HL-60/S4 treated with retinoic acid at 250 ng/mL for 4 days and 3 days (cell line): ENCODE results near the gene BPGM.
"Not testable (repeated sequence)": the region's sequence is repeated elsewhere in the genome, so short reads cannot be mapped to it uniquely, and the experiment has no call there.

Experiments used
- in situ Hi-C: fragments of 300-500 bp; cut with MboI; formaldehyde crosslinking; loops from 2 replicates; pipeline ENCODE4 v1.7.0; 2022; ENCODE audit warnings: low sequenced_read_pairs

The BPGM gene

GRCh38 chr7:134660961-134661376, 14.3 kb downstream of the BPGM start:
- in situ Hi-C loops, result no loop called here

- in situ Hi-C loops, result no loop called here
Observed at GRCh38 chr7:134662166-134662870, 15.7 kb downstream of the BPGM start.

DNA sequence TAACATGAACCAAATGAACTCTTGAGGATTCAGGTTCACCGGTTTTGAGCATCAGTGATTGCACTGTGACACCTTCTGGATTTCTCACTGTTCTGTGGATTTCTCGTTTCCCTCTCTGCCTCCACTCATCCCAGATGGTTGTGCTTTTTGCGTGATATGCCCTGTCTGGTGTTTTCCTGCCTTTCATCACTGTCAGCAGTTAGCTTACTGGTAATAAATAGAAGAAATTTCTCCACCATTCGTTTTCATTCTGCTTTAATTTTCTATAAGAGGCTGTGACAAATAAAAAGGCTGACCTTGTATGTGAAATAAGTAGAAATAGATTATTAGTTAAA, 16.2 kb downstream of the BPGM start:
- in situ Hi-C loops, result no loop called here

DNA sequence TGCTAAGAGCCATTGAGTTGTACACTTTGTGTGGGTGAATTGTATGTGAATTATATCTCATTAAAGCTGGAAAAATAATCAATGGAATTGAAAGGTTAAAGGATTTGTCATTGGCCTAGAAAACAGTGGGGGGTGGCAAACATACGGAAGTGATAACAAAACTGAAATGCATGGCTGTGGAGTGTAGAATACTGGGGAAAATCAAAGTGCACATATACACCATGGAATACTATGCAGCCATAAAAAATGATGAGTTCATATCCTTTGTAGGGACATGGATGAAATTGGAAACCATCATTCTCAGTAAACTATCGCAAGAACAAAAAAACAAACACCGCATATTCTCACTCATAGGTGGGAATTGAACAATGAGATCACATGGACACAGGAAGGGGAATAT, 18.4 kb downstream of the BPGM start:
- in situ Hi-C loops, result not testable (repeated sequence)

DNA sequence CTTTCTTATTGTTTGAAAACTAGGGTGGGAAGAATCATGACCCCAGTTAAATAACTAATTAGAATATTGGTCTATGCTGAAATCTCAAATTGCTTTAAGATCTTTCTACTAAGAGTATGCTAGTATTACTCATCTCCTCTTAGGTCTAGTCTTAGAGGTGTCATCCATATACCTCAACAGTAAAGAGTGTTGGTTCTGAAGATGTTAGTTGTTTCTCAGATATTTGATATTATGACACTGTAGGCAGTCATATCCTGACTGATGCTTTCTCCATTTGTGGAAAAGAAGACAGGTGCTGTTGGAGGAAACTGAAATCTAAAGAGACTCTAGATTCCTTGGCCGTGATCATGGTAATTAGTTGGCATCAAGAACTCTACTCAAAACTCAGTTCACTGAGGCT, 21.2 kb downstream of the BPGM start:
- in situ Hi-C loops, result no loop called here

GRCh38 chr7:134669388-134669787, 22.7 kb downstream of the BPGM start:
- in situ Hi-C loops, result no loop called here

- in situ Hi-C loops, result no loop called here
Observed at GRCh38 chr7:134669845-134670373, 23.3 kb downstream of the BPGM start.

GRCh38 chr7:134671609-134672008, 25.0 kb downstream of the BPGM start:
- in situ Hi-C loops, result no loop called here

DNA sequence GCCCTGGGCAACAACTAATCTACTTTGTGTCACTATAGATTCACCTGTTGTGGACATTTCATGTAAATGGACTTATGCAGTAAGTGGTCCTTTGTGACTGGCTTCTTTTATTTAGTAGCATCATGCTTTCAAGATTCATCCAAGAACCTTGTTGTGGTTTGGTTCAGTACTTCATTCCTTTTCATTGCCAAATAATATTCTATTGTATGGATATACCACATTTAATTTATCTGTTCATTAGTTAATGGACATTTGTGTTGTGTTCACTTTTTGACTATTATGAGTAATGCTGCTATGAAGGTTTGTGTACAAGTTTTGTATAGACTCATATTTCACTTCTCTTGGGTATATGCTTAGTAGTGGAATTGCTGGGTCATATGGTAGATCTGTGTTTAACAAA, 27.8 kb downstream of the BPGM start:
- in situ Hi-C loops, result no loop called here

DNA sequence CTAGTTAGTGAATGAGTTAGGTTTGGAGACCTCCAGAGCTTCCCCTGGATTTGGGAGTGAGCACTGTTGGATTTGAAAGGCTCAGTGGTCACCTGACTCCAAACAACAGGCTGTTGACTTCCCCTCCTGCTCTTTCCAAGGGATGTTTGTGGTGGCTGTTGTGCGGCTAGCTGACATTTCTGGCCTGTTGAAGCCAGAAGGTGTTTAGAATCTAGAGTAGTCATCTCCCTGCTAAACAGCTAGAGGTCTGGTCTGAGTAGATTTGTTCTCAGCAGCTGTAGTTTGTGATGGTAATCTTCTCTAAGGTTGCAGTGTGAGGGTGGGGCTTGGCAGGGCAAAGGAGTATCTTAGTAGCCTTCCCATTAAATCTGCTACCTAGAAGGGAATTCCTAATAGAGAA, 30.1 kb downstream of the BPGM start:
- in situ Hi-C loops, result no loop called here

DNA sequence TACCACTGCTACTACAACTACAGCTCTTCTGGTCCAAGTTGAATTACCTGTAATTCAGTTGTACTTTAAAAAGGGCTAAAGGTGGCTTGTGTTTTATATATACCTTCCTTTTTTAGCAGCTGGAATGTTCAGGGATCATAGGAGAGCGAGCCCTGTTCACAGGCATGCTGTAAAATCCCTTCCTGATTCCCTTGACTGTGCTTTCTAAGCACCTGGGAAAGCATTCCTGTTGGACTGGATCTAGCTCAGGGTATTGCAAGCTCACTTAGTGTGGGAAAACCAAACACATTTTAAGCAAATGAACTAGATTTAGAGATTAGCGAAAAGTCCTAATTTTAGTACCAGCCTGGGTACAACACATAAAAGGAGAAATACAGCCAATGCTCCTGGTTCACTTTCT, 31.5 kb downstream of the BPGM start:
- in situ Hi-C loops, result no loop called here

- in situ Hi-C loops, result no loop called here
Observed at GRCh38 chr7:134679006-134679405, 32.4 kb downstream of the BPGM start.

DNA sequence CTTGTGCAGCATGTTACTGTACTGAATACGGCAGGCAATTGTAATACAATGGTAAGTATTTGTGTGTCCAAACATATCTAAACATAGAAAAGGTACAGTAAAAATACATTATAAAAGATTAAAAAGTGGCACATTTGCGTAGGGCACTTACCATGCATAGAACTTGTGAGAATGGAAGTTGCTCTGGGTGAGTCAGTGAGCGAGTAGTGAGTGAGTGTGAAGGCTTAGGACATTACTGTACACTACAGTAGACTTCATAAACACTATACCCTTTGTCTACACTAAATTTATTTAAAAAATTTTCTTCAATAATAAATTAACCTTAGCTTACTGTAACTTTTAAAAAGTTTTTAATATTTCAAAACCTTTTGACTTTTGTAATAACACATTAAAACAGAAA, 37.5 kb downstream of the BPGM start:
- in situ Hi-C loops, result no loop called here

DNA sequence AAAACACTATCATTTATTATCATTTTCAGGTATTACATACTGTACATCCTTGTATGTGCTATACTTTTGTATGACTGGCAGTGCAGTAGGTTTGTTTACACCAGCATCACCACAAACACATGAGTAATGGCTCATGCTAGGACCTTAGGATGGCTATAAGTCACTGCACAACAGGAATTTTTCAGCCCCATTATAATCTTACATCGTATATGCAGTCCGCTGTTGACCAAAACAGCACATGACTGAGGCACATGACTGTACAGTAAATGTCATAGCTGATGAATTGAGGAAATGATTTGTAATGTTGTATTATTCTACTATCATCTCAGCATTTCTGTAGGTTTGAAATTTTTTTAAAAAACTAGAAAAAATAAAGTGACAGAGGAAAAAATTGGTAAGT, 38.6 kb downstream of the BPGM start:
- in situ Hi-C loops, result no loop called here

DNA sequence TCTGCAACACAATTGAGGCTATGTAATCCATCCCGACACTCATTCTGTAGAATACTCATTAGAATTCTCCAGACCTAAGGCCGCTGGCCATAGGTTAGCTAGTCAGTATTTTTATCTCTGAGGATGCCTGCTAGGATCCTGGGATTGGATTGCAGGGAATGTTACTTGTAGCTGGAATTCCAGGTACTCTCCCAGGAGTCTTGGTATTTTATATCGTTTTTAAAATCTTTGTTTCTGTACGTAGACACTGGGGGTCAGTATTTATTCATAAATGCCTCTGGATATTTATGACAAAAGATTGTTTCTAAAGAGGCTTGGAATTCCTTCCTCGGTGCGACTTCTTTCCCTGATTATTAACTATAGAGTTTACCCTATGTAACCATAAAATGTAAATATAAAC, 40.1 kb downstream of the BPGM start:
- in situ Hi-C loops, result no loop called here

- in situ Hi-C loops, result not testable (repeated sequence)
Observed at GRCh38 chr7:134689550-134689949, 42.9 kb downstream of the BPGM start.

GRCh38 chr7:134690016-134690415, 43.4 kb downstream of the BPGM start:
- in situ Hi-C loops, result no loop called here

GRCh38 chr7:134690614-134691504, 44.2 kb downstream of the BPGM start:
- in situ Hi-C loops, result no loop called here

DNA sequence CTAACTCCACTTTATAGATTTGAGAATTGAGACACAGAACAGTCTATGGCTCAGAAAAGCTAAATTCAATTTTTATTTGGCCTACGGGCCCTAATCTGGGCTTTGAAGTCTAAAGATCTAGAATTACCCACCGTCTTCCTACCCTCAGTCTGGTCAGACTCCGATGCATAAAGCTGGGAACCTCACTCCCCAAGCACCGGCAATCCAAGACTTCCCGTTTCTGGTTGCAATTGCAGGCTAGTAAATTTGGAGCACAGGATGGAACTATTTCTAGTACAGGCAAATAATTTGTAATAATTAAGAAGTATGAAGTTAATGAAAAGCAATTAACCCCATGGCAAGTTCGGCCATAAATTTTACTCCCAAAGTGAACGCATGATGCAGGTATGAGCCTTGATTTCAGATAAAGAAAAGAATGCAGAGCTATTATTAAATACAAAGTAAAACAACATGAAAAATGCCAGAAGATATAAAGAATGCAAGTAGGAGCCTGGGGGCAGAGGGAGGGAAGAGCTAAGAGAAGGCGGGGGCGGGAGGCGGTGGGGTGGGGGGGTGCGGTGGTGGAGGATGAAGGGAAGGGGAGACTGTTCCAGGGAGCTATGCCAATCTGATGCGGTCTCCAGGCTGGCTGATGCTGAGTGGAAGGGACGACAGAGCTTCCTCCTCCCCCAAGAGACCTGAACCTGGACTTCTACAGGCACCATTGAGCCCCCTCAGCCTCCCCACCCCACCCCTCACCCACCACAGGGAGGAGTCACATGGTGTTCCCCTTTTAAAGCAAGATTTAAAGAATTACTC, 45.1 kb downstream of the BPGM start:
- in situ Hi-C loops, result no loop called here

DNA sequence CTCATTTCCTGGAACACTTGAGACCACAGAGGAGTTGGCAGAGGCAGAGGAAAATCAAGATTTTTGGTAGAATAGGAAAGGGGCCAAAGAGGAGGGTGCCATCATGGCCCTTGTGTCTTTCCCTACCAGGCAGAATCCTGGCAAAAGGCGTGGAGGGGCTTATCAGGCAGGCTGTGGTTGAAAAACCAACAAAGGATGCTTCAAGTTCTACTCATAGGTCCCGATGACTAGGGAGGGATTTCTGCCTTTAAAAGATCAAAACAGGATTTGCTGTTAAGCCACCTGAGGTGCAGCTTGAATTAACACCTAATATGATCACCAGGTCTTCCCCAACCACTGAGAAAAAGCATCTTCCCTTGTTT, 45.7 kb downstream of the BPGM start:
- in situ Hi-C loops, result no loop called here

DNA sequence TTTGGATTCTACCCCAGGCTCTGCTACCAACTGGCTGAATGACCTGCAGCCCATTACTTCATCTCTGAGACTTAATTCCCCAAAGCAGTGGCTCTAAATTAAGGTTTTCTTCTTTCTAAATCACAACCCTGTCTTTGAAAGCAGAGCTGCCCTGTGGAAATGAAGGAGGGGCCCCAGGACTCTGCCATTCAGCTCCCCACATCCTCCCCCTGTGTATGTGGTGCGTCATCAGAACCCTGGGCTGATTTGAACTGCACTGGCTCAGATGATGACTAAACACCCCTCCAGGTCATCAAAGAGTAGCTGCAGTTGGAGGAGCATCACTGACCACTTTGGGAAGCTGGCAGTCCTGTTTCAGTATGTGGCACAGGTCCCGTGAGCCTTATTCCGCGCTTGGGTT, 46.6 kb downstream of the BPGM start:
- in situ Hi-C loops, result no loop called here
